ENCODE measurements around the gene DONSON.
"Not testable (repeated sequence)": the region's sequence is repeated elsewhere in the genome, so short reads cannot be mapped to it uniquely, and the experiment has no call there.

The DONSON gene

GRCh38 chr21:33588485-33589335, at the start of gene DONSON:
Gene DONSON (minus strand): TSS chr21:33588684. CDS start chr21:33588641, 43 bp downstream.
- DNase-seq: peak; percentile 88

- DNase-seq: no peak
Measured at GRCh38 chr21:33634254-33634653, 45.8 kb upstream of the DONSON start.

- not testable (repeated sequence) for DNase-seq
Measured at GRCh38 chr21:33626151-33626550, 37.7 kb upstream of the DONSON start.

- DNase-seq: no peak
Measured at GRCh38 chr21:33622253-33622652, 33.8 kb upstream of the DONSON start.

- DNase-seq: no peak
Measured at GRCh38 chr21:33619726-33620125, 31.2 kb upstream of the DONSON start.

- DNase-seq: no peak
Measured at GRCh38 chr21:33618407-33618806, 29.9 kb upstream of the DONSON start.

GRCh38 chr21:33617565-33617964, 29.1 kb upstream of the DONSON start:
- not testable (repeated sequence) for DNase-seq

- DNase-seq: no peak
Measured at GRCh38 chr21:33611006-33611744, 22.7 kb upstream of the DONSON start.

- DNase-seq: no peak
Measured at GRCh38 chr21:33608559-33608958, 20.1 kb upstream of the DONSON start.

- DNase-seq: no peak
Measured at GRCh38 chr21:33598051-33598450, 9.6 kb upstream of the DONSON start.

- DNase-seq: no peak
Measured at GRCh38 chr21:33587792-33588484, 546 bp downstream of the DONSON start.

- DNase-seq: no peak
Measured at GRCh38 chr21:33586927-33587326, 1.6 kb downstream of the DONSON start.

GRCh38 chr21:33584455-33584854, 4.0 kb downstream of the DONSON start:
- no peak for DNase-seq

GRCh38 chr21:33578959-33579542, 9.4 kb downstream of the DONSON start:
- no peak for DNase-seq

GRCh38 chr21:33578214-33578613, 10.3 kb downstream of the DONSON start:
- no peak for DNase-seq

GRCh38 chr21:33576741-33577141, 11.7 kb downstream of the DONSON start:
- DNase-seq: not testable (repeated sequence)

- no peak for DNase-seq
Measured at GRCh38 chr21:33572350-33572749, 16.1 kb downstream of the DONSON start.

- DNase-seq: no peak
Measured at GRCh38 chr21:33569991-33570390, 18.5 kb downstream of the DONSON start.

GRCh38 chr21:33568448-33568847, 20.0 kb downstream of the DONSON start:
- DNase-seq: no peak

GRCh38 chr21:33567914-33568313, 20.6 kb downstream of the DONSON start:
- DNase-seq: no peak

GRCh38 chr21:33566514-33566913, 22.0 kb downstream of the DONSON start:
- no peak for DNase-seq

GRCh38 chr21:33562389-33562788, 26.1 kb downstream of the DONSON start:
- no peak for DNase-seq

- no peak for DNase-seq
Measured at GRCh38 chr21:33561373-33561772, 27.1 kb downstream of the DONSON start.
